Testis (tissue), 3 donors: ENCODE measurements around the gene TMIGD3. TPM values are rescaled to one million over a fixed set of nuclear protein-coding genes. Genes with fewer than 3 reads are reported as not detected.

Experiments used
- DNase-seq: peaks from one replicate; pipeline ENCODE4 v3.0.0-alpha.2; 2019
- H3K27ac ChIP-seq, 2 donors: fragments of 200-600 bp; sonication (generic); one replicate each; pipeline ENCODE4 v1.5.1; 2019
- H3K27me3 ChIP-seq: fragments of 200-600 bp; sonication (generic); one replicate; pipeline ENCODE4 v1.5.1; 2019
- H3K36me3 ChIP-seq: fragments of 200-600 bp; sonication (generic); one replicate; pipeline ENCODE4 v1.5.1; 2017; ENCODE audit warnings: low read depth; ENCODE audit errors: missing control alignments
- H3K4me1 ChIP-seq: fragments of 200-600 bp; sonication (generic); one replicate; pipeline ENCODE4 v1.5.1; 2019
- H3K4me3 ChIP-seq, 2 donors: fragments of 200-600 bp; sonication (generic); one replicate each; pipeline ENCODE4 v1.5.1; 2017 to 2019
- H3K9me3 ChIP-seq: fragments of 200-600 bp; sonication (generic); one replicate; pipeline ENCODE4 v1.5.1; 2017
- POLR2A ChIP-seq: fragments of 450-650 bp; IDR thresholded peaks from one replicate; pipeline ENCODE4 v1.6.1; 2017; ENCODE audit warnings: antibody characterized with exemption, mild to moderate bottlenecking, moderate library complexity
- WGBS, 2 donors: methylation state at CpG; one replicate each; pipeline ENCODE4 v1.1.5; 2018; 5-methylcytosine and 5-hydroxymethylcytosine counted together
- intact Hi-C: fragments of 100-400 bp; cut with DNase I; formaldehyde crosslinking; loops from one replicate; pipeline ENCODE4 v1.15.1; 2023; ENCODE audit warnings: low total_unique reads
- polyA plus RNA-seq: library from polyadenylated mRNA; stranded (reverse); fragments of 350-450 nt; fragmentation: Illumina TruSeq; extraction: RNeasy Lipid Tissue Mini Kit (QIAGEN cat#74804); gene quantifications from one replicate; pipeline ENCODE4 v1.2.3, GENCODE V29; 2014; ENCODE audit warnings: low read depth, low replicate concordance; ENCODE audit not compliant: insufficient read depth
- total RNA-seq, 2 donors: library from RNA; depleted of rRNA; stranded (reverse); fragments of >200 nt; gene quantifications; one replicate each; pipeline ENCODE4 v1.2.3, GENCODE V29; 2016
- TF ChIP-seq, protein P1 (sequence below), 3 experiments: fragments of 450-650 bp in 2 of 3; fragments of 200-600 bp in 1 of 3; sonication (generic) in 1 of 3; IDR thresholded peaks; one replicate each; pipeline ENCODE4 v1.5.1; 2016 to 2019; ENCODE audit warnings: antibody characterized with exemption in 3 of 3, mild to moderate bottlenecking in 2 of 3, moderate library complexity in 1 of 3

Gene TMIGD3
- total and polyA plus RNA-seq, 3 donors from 2014 or later = 27.6 to 148 (median 63.6) TPM

GRCh38 chr1:111481387-111482221 is 21.8 kb downstream of the TMIGD3 start:
- intact Hi-C loops = loop anchor here (10.0 kb wide), 1 partner anchor 273 kb away; the partner anchor contains the start of gene DDX20
- 41 to 51% methylated on average over 8 of the region's 8 CpGs for WGBS, 2 donors
- Histone ChIP-seq H3K27me3 (no peaks in the 10 kb centered on the region), H3K9me3 (no peaks in the 10 kb centered on the region), H3K4me1 (peaks cover 8% of the 10 kb centered on the region), H3K27ac (no peak overlapping the region), H3K36me3 (no peaks in the 10 kb centered on the region), H3K4me3 (no peak overlapping the region)
- peak; percentile 82 for DNase-seq
- TF ChIP-seq POLR2A = no peak
- TF ChIP-seq, protein P1, sequence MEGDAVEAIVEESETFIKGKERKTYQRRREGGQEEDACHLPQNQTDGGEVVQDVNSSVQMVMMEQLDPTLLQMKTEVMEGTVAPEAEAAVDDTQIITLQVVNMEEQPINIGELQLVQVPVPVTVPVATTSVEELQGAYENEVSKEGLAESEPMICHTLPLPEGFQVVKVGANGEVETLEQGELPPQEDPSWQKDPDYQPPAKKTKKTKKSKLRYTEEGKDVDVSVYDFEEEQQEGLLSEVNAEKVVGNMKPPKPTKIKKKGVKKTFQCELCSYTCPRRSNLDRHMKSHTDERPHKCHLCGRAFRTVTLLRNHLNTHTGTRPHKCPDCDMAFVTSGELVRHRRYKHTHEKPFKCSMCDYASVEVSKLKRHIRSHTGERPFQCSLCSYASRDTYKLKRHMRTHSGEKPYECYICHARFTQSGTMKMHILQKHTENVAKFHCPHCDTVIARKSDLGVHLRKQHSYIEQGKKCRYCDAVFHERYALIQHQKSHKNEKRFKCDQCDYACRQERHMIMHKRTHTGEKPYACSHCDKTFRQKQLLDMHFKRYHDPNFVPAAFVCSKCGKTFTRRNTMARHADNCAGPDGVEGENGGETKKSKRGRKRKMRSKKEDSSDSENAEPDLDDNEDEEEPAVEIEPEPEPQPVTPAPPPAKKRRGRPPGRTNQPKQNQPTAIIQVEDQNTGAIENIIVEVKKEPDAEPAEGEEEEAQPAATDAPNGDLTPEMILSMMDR (IDR thresholded peaks at IDR 0.05) = peak; percentile 42 to 70 (median 50)

DNA sequence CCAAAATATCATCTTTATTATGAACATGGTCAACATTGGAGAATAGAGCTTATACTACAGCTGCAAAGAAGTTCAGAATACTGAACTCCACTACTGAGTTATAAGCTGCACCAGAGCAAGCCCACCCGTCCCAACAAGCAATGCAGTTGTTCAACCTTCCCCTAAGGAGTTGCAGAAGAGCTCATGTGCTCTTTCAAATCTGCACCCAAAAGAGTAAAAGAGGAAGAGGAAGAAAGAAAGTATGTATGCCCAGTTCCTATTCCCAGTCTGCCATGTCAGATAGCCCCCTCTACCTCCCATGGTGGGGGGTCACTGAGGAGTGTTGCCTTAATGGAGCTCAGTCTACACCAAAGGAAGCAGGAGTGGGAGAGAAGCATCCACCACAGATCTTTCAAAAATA is 22.8 kb downstream of the TMIGD3 start:
- 52 to 83% methylated on average over 1 of the region's 1 CpG for WGBS, 2 donors
- TF ChIP-seq, protein P1 (IDR thresholded peaks at IDR 0.05) = no peak
- no peak for TF ChIP-seq POLR2A

GRCh38 chr1:111476761-111477309 is 26.6 kb downstream of the TMIGD3 start:
- no peaks in the 10 kb centered on the region for H3K9me3 ChIP-seq
- no peaks in the 10 kb centered on the region for H3K27me3 ChIP-seq
- 57% methylated on average over 2 of the region's 2 CpGs for WGBS, 2 donors
- H3K27ac ChIP-seq = peak overlapping the region in 1 of 2 donors; percentile 25
- intact Hi-C loops = no loop called here
- TF ChIP-seq, protein P1 (IDR thresholded peaks at IDR 0.05) = no peak
- TF ChIP-seq POLR2A = no peak
- H3K36me3 ChIP-seq = no peaks in the 10 kb centered on the region
- DNase-seq = no peak
- H3K4me1 ChIP-seq = peaks cover 12% of the 10 kb centered on the region
- no peak overlapping the region for H3K4me3 ChIP-seq

More for the DNA sequence above, 22.8 kb downstream of the TMIGD3 start:
- intact Hi-C loops = loop anchor here (10.0 kb wide), 1 partner anchor 274 kb away; the partner anchor contains the start of gene DDX20
- no peaks in the 10 kb centered on the region for H3K36me3 ChIP-seq
- H3K9me3 ChIP-seq = no peaks in the 10 kb centered on the region
- DNase-seq = no peak
- no peak overlapping the region for H3K4me3 ChIP-seq
- H3K27ac ChIP-seq = no peak overlapping the region
- H3K27me3 ChIP-seq = no peaks in the 10 kb centered on the region
- H3K4me1 ChIP-seq = peaks cover 15% of the 10 kb centered on the region

DNA sequence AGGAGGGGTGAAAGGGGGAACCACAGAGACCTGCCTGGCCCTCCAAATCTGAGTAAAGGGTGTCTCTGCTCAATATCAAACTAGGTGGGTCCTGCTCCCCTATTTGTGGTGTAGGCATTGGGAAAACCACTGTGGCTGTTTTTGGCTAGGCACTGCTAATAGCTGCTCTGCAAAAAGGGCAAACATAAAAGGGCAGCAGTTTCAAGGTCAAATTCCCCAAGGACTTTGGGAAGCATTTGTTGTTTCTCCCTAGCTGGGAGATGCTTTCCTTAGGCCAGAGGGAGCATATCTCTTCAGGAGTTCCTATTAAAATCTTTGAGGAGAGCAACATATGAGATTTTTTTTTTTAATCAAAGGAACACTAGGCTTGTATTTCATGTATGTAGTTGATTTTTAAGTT is 27.2 kb downstream of the TMIGD3 start:
- intact Hi-C loops = no loop called here
- no peaks in the 10 kb centered on the region for H3K36me3 ChIP-seq
- H3K4me1 ChIP-seq = peaks cover 7% of the 10 kb centered on the region
- H3K27ac ChIP-seq = peak overlapping the region in 1 of 2 donors; percentile 25
- no peaks in the 10 kb centered on the region for H3K9me3 ChIP-seq
- H3K27me3 ChIP-seq = no peaks in the 10 kb centered on the region
- no peak overlapping the region for H3K4me3 ChIP-seq
- no peak for TF ChIP-seq POLR2A
- TF ChIP-seq, protein P1 (IDR thresholded peaks at IDR 0.05) = no peak
- no peak for DNase-seq
